K562 (cell line): Measurements from ENCODE around the gene ZMIZ1. TPM values are rescaled to one million over a fixed set of nuclear protein-coding genes. Genes with fewer than 3 reads are reported as not detected.

Experiments used
- ARID1B ChIP-seq: fragments of 450-650 bp; IDR thresholded peaks from 2 replicates; pipeline ENCODE4 v1.6.1; 2016; ENCODE audit warnings: antibody characterized with exemption, mild to moderate bottlenecking, inconsistent platforms
- BDP1 ChIP-seq: IDR thresholded peaks from 3 replicates; pipeline ENCODE4 v1.6.1; 2011; ENCODE audit not compliant: insufficient read length, insufficient read depth
- COPS2 ChIP-seq: fragments of 450-650 bp; conservative IDR thresholded peaks from 2 replicates; pipeline ENCODE4 v1.6.1; 2016; ENCODE audit warnings: mild to moderate bottlenecking, moderate library complexity
- LCOR ChIP-seq: sonication (generic); formaldehyde crosslinking; IDR thresholded peaks from 2 replicates; pipeline ENCODE4 v1.8.0; 2022; ENCODE audit warnings: mild to moderate bottlenecking, missing genetic modification reagents
- MBD2 ChIP-seq: sonication (generic); IDR thresholded peaks from 2 replicates; pipeline ENCODE4 v1.6.1; 2016; ENCODE audit warnings: low read depth, borderline replicate concordance
- POU5F1 ChIP-seq: fragments of 150-350 bp; IDR thresholded peaks from 2 replicates; pipeline ENCODE4 v1.6.1; 2014; ENCODE audit warnings: borderline replicate concordance, low read length, low read depth, mild to moderate bottlenecking; ENCODE audit not compliant: partially characterized antibody
- ZBTB1 ChIP-seq: sonication (generic); formaldehyde crosslinking; IDR thresholded peaks from 2 replicates; pipeline ENCODE4 v1.8.1; 2023; ENCODE audit warnings: missing genetic modification reagents, low read depth, mild to moderate bottlenecking, borderline replicate concordance
- ZNF707 ChIP-seq: fragments of 250-450 bp; sonication (Bioruptor Pico); conservative IDR thresholded peaks from 2 replicates; pipeline ENCODE4 v1.8.0; 2022; ENCODE audit warnings: inconsistent platforms, mild to moderate bottlenecking, moderate library complexity
- polyA plus RNA-seq, 8 experiments: library from polyadenylated mRNA; depleted of rRNA in 4 of 8; stranded (reverse) in 5 of 8; unstranded in 3 of 8; fragments of >200 nt; fragmentation: Nextera tagmentation in 2 of 8; fragmentation: Illumina TruSeq in 1 of 8; extraction: Ambion mirVana in 2 of 8; extraction: Trizol in 1 of 8; gene quantifications; 2 replicates each; pipeline versions ENCODE4 v1.2.1 to v1.2.3, GENCODE V29; 2011 to 2014; ENCODE audit warnings: inconsistent platforms in 1 of 8, missing spikeins in 1 of 8
- total RNA-seq, 7 experiments: library from RNA; depleted of rRNA in 6 of 7; stranded (reverse); fragments of >200 nt in 6 of 7; fragmentation: Illumina TruSeq in 2 of 7; extraction: Trizol in 2 of 7; gene quantifications; 2 replicates each; pipeline versions ENCODE4 v1.2.1 to v1.2.3, GENCODE V29; 2011 to 2021; ENCODE audit warnings: low replicate concordance in 1 of 7
- TF ChIP-seq, protein P1 (sequence below): sonication (generic); formaldehyde crosslinking; IDR thresholded peaks from 2 replicates; pipeline ENCODE4 v1.8.0; 2022; ENCODE audit warnings: mild to moderate bottlenecking, missing genetic modification reagents
- TF ChIP-seq, protein P2 (sequence below), 3 experiments: fragments of 200-800 bp in 1 of 3; sonication (Bioruptor generic) in 1 of 3; sonication (generic) in 1 of 3; formaldehyde crosslinking in 1 of 3; IDR thresholded peaks; 2 replicates each; pipeline versions ENCODE4 v1.6.1 to v1.8.0; 2016 to 2022; ENCODE audit warnings: mild to moderate bottlenecking in 2 of 3, missing compliant biosample characterization in 2 of 3, missing genetic modification characterization in 2 of 3, missing genetic modification reagents in 1 of 3
- TF ChIP-seq, protein P3 (sequence below): sonication (generic); formaldehyde crosslinking; IDR thresholded peaks from 2 replicates; pipeline ENCODE4 v1.8.0; 2023; ENCODE audit warnings: mild to moderate bottlenecking, missing genetic modification reagents
- TF ChIP-seq, protein P4 (sequence below): fragments of 450-650 bp; IDR thresholded peaks from 2 replicates; pipeline ENCODE4 v1.6.1; 2016; ENCODE audit warnings: missing biosample characterization, missing genetic modification characterization
- TF ChIP-seq, protein P5 (sequence below): fragments of 450-650 bp; formaldehyde crosslinking; IDR thresholded peaks from 2 replicates; pipeline ENCODE4 v1.4.0; 2022; ENCODE audit warnings: missing genetic modification characterization

ZMIZ1 gene
- total and polyA plus RNA-seq, 9 of the 15 experiments (the other 6 are each of a cell fraction or from before 2014, with no cell fraction given) = 1.0 to 37.3 (median 4.3) TPM

DNA sequence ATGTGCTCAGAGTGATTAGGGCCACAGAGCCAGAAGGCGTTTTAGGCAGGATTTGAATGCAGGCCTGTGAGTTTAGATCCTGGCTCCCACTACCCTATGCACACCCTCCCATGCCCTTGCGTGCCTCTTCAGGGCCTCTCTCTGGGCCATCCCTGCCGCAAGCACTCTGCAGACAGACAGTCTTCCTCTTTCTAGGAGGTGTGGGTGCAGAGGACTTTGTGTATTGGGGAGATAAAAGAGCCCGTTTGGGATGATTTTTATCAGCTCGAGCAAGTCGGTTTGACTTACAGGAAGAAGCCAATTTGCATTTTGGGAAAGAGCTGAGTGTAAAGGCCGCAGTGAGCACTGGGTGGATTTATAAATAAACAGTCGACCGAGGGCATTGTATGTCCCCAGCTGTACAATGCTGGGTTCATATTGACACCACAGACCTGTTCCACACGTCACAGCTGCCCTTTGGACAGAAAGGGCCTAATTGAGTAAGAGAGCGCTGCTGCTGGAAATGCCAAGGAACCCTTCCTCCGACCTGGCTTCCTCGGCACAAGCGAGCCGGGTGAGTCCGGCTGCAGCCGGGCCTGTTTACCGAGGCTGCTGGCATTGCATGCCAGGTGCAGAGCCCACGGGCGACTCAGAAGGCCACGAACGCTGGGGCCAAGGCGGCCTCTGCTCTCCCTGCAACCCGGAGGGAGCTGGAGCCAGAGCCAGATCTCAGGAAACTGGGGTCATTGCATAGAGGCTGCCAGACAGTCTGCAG is 25.1 kb downstream of the ZMIZ1 start (continued):
- TF ChIP-seq, protein P1, sequence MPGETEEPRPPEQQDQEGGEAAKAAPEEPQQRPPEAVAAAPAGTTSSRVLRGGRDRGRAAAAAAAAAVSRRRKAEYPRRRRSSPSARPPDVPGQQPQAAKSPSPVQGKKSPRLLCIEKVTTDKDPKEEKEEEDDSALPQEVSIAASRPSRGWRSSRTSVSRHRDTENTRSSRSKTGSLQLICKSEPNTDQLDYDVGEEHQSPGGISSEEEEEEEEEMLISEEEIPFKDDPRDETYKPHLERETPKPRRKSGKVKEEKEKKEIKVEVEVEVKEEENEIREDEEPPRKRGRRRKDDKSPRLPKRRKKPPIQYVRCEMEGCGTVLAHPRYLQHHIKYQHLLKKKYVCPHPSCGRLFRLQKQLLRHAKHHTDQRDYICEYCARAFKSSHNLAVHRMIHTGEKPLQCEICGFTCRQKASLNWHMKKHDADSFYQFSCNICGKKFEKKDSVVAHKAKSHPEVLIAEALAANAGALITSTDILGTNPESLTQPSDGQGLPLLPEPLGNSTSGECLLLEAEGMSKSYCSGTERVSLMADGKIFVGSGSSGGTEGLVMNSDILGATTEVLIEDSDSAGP (CRISPR knock-in tag) = no peak
- TF ChIP-seq ZBTB1 (no peak), ZNF707 (no peak), COPS2 (no peak), POU5F1 (no peak), ARID1B (peak; percentile 89), LCOR (CRISPR knock-in tag) (peak; percentile 34; the same call in 1 of the 2 replicates), MBD2 (0 out of 2 replicates have a peak, but pooled peaks have one; percentile 32), BDP1 (no peak)
- TF ChIP-seq, protein P2, sequence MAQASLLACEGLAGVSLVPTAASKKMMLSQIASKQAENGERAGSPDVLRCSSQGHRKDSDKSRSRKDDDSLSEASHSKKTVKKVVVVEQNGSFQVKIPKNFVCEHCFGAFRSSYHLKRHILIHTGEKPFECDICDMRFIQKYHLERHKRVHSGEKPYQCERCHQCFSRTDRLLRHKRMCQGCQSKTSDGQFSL (CRISPR knock-in tag; IDR thresholded peaks at IDR 0.05) = no peak
- TF ChIP-seq, protein P2 (tag; IDR thresholded peaks at IDR 0.05) = no peak
- TF ChIP-seq, protein P3, sequence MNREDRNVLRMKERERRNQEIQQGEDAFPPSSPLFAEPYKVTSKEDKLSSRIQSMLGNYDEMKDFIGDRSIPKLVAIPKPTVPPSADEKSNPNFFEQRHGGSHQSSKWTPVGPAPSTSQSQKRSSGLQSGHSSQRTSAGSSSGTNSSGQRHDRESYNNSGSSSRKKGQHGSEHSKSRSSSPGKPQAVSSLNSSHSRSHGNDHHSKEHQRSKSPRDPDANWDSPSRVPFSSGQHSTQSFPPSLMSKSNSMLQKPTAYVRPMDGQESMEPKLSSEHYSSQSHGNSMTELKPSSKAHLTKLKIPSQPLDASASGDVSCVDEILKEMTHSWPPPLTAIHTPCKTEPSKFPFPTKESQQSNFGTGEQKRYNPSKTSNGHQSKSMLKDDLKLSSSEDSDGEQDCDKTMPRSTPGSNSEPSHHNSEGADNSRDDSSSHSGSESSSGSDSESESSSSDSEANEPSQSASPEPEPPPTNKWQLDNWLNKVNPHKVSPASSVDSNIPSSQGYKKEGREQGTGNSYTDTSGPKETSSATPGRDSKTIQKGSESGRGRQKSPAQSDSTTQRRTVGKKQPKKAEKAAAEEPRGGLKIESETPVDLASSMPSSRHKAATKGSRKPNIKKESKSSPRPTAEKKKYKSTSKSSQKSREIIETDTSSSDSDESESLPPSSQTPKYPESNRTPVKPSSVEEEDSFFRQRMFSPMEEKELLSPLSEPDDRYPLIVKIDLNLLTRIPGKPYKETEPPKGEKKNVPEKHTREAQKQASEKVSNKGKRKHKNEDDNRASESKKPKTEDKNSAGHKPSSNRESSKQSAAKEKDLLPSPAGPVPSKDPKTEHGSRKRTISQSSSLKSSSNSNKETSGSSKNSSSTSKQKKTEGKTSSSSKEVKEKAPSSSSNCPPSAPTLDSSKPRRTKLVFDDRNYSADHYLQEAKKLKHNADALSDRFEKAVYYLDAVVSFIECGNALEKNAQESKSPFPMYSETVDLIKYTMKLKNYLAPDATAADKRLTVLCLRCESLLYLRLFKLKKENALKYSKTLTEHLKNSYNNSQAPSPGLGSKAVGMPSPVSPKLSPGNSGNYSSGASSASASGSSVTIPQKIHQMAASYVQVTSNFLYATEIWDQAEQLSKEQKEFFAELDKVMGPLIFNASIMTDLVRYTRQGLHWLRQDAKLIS (CRISPR knock-in tag) = no peak
- TF ChIP-seq, protein P4, sequence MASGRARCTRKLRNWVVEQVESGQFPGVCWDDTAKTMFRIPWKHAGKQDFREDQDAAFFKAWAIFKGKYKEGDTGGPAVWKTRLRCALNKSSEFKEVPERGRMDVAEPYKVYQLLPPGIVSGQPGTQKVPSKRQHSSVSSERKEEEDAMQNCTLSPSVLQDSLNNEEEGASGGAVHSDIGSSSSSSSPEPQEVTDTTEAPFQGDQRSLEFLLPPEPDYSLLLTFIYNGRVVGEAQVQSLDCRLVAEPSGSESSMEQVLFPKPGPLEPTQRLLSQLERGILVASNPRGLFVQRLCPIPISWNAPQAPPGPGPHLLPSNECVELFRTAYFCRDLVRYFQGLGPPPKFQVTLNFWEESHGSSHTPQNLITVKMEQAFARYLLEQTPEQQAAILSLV (tag) = no peak
- TF ChIP-seq, protein P5, sequence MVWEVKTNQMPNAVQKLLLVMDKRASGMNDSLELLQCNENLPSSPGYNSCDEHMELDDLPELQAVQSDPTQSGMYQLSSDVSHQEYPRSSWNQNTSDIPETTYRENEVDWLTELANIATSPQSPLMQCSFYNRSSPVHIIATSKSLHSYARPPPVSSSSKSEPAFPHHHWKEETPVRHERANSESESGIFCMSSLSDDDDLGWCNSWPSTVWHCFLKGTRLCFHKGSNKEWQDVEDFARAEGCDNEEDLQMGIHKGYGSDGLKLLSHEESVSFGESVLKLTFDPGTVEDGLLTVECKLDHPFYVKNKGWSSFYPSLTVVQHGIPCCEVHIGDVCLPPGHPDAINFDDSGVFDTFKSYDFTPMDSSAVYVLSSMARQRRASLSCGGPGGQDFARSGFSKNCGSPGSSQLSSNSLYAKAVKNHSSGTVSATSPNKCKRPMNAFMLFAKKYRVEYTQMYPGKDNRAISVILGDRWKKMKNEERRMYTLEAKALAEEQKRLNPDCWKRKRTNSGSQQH (CRISPR knock-in tag) = no peak
